Ramos (cell line): ENCODE results near the gene PSTPIP1.

Source experiments
- in situ Hi-C: fragments of 300-500 bp; cut with MboI; formaldehyde crosslinking; loops from one replicate; pipeline ENCODE4 v1.14.3; 2022; ENCODE audit warnings: low sequenced_read_pairs; ENCODE audit not compliant: unreplicated experiment

Gene PSTPIP1

DNA sequence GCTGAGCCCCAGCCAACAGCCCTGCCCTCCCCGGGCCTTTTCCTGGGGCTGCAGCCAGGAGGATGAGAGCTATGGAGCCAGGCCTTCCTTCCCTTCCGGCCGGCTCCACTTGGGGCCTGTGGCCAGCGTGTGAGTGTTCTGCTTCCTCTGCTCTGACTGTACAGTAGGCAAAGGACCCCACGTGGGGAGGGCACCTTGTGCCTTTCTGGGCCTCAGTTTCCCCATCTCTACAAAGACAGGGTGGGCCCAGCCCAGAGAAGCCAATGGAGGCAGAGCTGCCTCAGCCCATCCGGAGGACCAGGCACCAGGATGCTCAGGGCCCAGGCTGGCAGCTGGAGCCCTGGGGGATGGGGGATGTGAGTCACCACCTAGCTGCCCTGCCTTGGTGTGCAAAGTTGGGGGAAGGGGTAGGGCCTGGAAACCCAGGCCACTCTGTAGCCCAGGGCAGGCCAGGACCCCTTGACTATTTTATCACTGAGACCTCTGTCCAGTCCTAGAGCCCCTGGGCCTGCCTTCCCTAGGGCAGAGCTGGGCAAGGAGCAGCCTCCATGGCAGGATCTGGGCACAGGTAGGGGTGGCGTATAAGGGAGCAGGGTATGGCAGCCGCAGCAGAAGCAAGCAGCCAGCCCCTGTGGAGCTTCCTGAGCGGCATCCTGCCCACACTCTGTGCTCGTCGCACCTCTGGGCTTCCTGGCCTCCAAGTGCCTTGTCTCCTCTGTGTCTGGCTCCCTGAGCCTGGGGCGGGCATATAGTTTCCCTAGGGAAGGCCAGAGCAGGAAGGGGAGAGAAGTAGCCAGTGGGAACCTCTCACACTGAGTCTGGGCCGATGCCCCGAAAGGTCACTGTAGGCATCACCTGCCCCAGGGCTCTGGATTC, 1.8 kb downstream of the PSTPIP1 start:
- in situ Hi-C loops: no loop called here

GRCh38 chr15:76998663-76999285, 3.8 kb downstream of the PSTPIP1 start:
- in situ Hi-C loops: no loop called here

DNA sequence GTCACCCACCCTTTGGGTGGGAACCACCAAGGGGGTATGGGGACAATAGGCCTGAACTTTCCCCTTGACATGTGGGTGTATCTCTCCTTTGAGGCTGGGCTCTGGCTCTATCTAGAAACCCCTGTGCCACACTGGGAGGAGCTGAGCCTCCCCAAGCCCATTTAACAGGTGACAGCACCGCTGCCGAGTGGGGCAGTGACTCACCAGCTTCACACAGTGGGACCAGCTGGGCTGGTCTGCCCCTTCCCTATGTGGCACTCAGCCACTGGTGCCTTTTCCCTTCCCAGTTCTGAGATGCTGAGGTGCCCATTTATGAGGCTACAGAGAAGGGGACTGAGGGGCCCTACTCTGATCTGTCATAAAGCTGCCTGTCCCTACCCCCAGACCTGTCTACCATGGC, 5.1 kb downstream of the PSTPIP1 start:
- in situ Hi-C loops: no loop called here

DNA sequence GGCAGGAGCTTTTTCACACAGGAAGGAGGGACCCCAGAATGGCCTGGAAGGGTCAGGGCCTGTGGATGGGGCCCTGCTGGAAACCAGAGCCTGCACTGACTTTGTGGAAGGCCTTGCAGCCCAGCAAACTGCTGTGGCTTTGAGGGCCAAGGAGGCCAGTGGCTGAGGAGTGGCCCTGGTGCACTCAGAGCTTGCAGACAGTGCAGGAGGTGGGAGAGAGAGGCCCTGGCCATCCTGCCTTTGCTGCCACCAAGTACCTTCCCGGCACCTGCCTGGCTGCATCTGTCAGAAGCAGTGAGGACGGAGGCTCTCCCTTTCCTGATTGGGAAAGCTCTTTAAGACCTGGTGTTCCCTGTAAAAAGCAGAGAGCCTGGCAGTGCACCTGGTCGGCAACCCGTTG, 6.4 kb downstream of the PSTPIP1 start:
- in situ Hi-C loops: no loop called here

- in situ Hi-C loops: no loop called here
Observed at GRCh38 chr15:77001966-77002365, 7.0 kb downstream of the PSTPIP1 start.

- in situ Hi-C loops: no loop called here
Observed at GRCh38 chr15:77002436-77002835, 7.5 kb downstream of the PSTPIP1 start.

DNA sequence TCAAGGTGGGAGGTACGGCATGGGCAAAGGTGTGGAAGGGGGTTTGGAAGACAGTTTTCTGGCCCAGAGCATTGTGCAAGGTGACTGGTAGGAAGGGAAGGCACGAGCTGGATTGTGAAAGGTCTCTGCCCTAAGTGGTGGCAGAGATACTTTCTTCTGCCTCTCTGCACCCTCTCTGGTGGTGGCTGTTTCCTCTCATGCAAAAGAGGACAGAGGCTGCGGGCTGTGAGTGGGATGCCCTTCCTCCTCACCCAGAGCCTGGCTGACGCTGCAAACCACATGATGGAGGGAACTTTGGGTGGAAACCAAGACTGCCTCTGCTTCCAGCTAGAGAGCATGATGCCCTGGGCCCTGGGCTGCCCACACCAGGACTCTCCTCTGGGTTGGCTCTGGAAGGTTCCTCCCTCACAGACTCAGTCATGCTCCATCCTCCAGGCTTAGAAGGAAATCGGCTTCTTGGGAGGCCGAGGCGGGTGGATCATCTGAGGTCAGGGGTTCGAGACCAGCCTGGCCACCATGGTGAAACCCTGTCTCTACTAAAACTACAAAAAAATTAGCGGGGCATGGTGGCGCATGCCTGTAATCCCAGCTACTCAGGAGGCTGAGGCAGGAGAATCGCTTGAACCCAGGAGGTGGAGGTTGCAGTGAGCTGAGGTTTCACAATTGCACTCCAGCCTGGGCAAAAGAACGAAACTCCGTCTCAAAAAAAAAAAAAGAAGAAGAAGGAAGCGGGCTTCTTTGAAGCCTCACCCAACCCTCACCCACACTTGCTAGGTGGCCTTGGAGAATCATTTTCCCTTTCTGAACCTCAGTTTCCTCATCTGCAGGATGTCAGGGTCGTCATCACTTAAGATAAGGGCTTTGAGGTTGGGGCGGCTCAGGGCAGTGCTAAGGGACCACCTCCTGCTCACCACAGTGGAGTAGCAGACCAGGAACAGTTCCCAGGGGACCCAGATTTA, 8.3 kb downstream of the PSTPIP1 start:
- in situ Hi-C loops: no loop called here

DNA sequence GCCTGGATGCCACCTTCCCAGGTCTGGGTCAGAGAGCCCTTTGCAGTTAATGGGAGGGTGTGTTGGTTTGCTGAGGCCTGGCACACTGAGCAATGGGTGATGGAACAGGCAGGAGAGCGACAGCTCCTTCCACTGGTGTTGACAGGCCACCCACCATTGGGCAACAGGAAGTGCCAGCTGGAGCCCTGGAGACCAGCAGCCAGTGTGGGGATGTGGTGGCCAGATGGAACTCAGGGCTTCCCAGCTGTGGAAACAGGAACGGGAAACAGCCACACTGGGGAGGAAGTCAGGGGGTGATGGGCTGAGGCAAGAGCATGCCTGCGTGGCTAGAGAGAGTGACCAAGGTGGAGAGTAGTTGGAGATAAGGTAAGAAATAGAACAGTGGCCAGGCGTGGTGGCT, 9.3 kb downstream of the PSTPIP1 start:
- in situ Hi-C loops: no loop called here

- in situ Hi-C loops: no loop called here
Observed at GRCh38 chr15:77009176-77009575, 14.2 kb downstream of the PSTPIP1 start.

DNA sequence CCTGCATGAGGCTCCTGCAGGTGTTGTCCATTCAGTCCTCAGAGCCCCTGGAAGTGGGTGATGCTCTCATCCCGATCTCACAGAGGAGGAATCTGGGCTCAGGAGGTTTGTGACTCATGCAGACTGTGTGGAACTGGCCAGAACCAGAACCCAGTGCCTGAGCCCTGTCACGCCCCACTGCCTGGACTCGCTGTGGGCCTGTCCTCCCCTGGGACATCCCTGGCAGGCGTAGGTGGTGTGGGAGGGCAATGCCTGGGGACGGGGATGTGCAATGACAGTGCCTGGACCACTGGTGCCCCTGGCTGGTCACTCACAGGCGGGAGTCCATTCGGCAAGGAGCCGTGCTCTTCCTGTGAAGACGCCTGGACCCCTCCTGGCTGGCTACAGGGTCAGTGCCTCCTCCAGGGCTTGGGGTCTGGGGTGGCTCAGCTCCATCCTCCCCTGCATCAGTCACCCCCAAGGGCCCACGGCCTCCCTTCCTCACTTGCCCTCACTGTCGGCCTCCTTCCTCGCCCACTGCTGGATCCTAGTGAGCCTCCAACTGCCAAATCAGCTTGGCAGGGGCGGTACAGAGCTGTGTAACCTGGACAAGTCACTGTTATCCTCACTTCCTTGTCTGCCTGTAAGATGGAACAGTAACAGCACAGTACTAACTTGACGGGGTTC, 14.9 kb downstream of the PSTPIP1 start:
- in situ Hi-C loops: no loop called here

GRCh38 chr15:77010312-77010686, 15.4 kb downstream of the PSTPIP1 start:
- in situ Hi-C loops: no loop called here

DNA sequence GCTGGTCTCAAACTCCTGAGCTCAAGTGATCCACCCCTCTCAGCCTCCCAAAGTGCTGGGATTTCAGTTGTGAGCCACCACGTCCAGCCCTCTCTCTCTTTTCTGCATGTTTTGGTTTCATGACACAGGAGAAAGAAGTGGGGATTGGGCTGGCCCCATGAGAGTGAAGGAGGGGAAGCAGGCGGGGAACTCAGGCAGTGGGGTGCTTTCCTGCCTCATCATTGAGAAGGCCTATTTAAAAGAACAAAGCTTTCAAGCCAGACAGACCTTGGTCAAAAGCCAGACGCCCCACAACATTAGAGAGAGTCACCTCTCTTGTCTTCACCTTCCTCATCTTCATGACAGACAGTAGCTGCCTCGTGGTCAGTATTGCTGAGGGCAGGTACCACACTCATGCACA, 15.9 kb downstream of the PSTPIP1 start:
- in situ Hi-C loops: no loop called here

GRCh38 chr15:77012117-77012712, 17.3 kb downstream of the PSTPIP1 start:
- in situ Hi-C loops: no loop called here

- in situ Hi-C loops: no loop called here
Observed at GRCh38 chr15:77012868-77013267, 17.9 kb downstream of the PSTPIP1 start.

GRCh38 chr15:77013776-77014131, 18.8 kb downstream of the PSTPIP1 start:
- in situ Hi-C loops: no loop called here

DNA sequence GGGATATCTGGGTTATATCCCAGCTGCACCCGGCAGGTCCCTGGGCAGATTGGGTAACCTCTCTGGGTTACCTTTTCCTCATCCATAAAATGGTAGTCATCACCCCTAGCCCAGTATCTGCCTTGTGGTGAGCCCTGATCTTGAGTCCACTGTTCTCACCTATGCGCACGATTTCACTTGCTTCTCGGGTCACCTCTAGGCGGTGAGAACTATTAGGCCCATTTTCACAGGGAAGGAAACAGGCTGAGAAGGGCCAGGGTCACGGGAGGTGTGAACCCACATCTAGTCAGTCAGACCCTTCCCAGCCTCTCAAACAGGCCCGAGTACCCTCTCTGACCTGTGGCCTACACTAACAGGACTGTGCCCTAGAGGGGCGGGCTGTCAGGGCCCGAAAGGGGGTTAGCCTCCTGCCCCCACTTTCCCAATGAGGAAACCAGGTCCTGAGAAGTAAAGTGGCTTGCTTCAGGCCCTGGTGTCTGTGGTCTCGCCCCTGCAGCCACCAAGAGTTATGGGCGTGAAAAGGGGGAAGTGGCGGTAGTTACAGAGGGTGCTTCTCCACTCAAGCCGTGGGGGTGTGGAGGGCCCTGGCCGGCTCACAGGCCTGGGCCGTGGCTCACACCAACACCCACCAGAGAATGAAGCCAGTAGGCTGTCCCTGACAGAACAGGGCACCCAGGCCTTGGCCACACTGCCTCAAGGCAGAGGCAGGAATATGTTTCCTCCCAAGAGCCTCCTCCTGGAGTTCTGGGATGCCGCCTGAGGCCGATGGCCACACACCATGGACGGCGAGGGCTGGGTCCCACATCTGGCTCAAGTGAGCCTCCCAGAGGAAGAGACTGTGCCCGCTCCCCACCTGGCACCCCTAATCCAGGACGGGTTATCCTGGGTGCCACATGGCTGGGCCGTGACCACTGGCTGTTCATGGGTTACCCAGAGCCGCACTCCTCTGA, 19.5 kb downstream of the PSTPIP1 start:
- in situ Hi-C loops: no loop called here

DNA sequence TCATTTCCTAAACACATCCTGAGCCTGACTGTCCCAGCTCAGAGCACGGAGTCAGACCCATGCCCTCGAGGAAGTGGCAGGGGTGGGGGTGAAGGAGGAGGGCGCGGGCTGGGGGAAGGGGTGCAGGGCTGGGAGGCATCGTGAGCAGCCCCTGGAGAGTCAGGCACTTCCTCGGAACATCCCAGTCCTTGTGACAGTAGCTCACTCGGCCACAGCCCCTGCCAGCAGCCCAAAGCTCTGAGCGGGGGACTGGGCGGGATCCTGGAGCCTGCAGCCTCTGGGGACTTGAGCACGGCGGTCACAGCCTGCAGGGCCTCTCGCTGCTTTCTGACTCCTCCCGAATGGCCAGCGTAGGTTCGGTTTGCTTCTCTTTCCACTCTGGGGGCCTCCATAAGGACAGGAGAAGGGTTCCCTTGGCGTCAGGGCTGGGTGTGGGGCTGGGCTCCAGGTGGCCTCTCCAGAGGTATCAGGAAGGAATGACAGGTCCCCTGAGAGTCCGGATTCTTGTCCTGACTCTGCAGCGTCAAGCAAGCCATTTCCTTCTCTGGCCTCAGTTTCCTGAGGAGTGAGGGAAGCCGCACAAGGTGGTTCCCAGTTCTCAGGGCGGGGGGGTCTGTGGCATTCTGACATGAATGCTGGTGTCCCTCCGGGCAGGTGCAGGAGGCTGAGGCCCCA, 20.9 kb downstream of the PSTPIP1 start:
- in situ Hi-C loops: no loop called here

DNA sequence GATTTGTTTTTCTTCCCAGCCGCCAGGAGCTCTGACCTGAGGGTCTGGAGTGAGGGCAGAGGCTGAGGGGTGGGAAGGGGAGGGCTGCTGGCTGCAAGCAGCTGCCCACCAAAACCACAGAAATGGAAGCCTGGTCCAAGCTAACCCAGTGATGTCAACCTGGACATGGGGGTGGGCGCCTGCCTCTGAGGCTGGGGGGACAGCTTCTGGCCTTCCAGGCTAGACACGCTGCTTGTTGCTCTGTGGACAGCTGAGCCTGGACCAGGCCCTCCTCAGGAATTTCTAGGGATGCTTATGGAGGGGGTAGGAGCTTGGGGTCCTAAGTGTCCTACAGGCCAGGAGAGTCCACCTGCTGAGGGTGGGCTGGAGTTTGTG, 21.4 kb downstream of the PSTPIP1 start:
- in situ Hi-C loops: no loop called here
